HG02970 (cell line): ENCODE data around the gene YWHAQ.

Source experiments
- ATAC-seq: cut with Tn5 transposase; IDR thresholded peaks from one replicate; pipeline ENCODE4 v1.9.1; 2021; ENCODE audit warnings: mild to moderate bottlenecking, moderate library complexity, moderate number of reproducible peaks; ENCODE audit not compliant: unreplicated experiment, low FRiP score

The YWHAQ gene

DNA sequence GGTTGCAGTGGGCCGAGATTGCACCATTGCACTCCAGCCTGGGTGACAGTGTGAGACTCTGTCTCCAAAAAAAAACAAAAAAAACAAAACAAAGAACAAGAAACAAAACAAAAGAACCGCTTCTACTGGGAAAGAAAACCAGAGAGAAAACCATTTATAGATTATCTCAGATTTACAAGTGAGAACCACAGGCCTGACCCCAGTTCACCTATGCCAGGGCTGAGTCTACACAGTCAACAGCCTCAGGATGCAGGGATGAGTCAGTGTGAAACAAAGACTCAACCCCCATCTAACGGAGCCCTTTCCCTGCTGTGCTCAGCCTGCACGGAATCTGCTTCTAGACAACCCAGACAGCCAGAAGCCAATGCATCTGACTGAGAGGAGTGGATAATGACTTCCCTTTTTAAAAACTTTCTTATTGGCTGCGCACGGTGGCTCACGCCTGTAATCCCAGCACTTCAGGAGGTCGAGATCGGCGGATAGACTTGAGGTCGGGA is 25.5 kb upstream of the YWHAQ start:
- ATAC-seq = no peak

GRCh38 chr2:9655441-9656269 is 24.9 kb upstream of the YWHAQ start:
- no peak for ATAC-seq

DNA sequence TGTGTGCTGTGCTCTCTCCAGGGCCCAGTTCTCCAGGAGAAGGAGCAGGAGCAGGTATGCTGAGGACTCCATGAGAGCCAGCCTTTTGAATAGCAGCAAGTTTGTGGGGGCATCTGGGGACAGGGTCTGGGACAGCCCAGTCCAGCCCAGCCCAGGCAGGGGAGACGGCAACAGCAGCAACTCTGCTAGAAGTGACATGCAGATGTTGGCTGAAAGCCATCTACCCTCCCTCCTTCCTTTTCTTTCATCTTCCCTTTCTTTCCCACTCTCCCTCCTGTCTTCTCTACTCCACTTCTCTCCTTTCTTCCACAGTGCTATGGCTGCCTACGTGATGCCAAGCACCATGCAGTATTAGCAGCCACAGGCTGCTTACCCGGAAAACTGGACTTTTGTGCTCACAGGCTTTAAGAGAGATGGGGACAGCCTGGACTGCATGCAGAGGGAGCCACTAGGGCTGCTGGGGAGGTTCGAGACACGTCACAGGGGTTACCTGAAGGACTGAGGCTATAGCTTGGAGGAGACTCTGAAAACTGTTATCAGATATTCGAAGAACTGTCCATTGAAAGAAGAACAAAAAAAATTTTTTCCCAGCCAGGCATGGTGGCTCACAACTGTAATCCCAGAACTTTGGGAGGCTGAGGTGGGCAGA is 23.8 kb upstream of the YWHAQ start:
- ATAC-seq = no peak

DNA sequence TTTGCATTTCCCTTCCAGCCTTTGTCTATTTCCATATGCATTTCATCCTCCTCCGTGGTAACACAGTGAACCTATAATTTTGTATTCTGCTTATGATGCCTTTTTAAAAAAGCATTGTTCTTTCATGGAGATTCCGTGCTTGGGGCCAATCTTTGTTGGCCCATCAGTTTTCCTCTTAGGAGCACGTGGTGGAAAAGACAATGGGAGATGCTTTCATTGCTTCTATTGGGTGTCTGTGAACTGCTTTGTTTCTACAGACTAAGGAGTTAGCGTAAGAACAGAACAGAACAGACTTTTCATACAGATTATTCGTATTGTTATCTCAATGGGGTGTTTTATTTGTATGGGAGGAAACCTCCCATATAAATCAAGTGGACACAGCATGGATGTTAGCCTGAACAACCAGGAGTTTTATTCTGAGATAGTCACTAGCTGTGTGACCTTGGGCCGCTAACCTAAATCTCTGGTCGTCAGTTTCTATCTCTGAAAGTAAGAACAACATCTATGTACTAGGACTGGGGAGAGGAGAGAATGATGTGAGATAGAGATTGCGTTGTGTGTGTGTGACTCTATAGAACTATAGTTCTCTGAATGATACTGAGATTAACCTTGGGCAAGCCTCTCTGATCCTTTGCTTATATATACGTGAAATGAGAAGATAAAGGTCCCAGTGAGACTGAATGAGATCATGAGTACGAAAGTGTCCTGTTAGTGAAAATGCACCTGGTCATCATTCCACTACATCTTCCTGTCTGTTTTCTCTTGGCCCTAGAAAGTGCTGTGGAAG is 22.9 kb upstream of the YWHAQ start:
- ATAC-seq = no peak

DNA sequence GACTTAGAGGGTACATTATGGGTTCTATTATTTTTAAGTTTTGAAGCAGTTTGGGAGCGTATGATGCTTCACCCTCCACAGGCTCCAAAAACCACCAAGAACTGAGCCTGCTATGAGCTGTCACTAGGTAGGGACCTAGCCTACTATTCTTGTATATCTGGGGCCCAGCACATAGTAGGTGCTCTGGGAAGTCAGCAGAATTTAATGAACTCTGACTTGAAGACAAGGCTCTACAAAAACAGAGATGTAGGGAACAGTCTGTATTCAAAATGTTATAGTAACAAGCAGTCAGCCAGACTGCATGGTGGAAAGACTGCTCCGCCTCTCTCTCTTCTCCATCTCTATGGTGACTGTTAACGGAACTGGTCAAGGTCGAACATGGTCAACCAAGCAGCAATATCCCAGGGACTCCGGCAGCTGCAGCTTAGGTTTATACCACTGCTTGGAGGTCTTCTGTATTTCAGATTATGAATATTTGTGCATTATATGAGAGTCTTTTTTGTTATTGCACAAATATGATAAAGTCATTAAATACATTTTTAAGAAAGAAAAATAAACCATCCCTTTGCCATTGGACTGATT is 22.2 kb upstream of the YWHAQ start:
- ATAC-seq = no peak

GRCh38 chr2:9652267-9652666 is 21.5 kb upstream of the YWHAQ start:
- no peak for ATAC-seq

DNA sequence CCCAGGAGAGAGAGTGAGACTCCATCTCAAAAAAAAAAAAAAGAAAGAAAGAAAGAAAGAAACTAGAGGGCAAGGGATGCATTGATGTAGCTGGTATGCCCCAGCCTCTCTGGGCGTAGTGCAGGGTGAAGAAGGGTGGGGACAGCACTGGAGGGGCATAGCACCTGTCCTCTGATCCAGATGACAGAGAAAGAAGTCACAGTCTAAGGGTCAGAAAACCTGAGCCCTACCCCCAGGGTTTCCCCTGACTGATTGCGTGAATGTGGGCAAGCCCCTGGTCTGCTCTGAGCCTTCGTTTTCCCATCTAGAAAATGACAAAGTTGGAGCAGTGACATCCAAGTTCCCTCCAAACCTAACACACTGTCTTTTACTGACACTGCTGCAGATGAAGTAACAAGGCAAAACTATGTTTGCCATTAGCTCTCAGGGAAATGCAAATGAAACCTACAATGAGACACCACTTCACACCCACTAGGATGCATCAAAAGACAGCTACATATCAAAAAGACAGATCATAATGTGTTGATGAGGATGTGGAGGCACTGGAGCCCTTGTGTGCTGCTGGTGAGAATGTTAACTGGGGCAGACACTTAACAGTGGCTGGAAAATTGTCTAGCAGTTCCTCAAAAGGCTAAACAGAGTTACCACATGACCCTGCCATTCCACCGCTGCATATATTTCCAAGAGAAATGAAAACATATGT is 19.5 kb upstream of the YWHAQ start:
- no peak for ATAC-seq

- no peak for ATAC-seq
These were observed 18.5 kb upstream of the YWHAQ start for GRCh38 chr2:9649261-9649660.

DNA sequence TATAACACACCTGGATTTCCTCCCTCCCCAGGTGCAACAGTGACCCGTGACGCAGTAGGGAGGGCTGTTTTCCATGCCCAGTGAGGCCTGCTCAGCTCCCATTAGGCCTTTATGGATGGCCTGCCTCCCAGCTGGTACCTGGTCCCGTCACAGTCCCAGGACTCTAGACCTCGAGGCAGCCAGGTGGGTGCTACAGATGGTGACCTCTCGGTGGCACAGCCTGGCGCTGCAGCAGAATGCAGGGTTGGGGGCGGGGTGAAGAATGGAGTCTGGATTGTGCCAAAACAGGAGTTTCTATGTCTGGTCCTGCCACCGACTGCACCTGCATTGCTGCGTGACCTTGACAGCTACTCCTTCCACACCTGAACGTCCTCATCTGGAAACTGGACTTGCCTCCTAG is 18.0 kb upstream of the YWHAQ start:
- ATAC-seq = no peak

- no peak for ATAC-seq
These were observed 17.1 kb upstream of the YWHAQ start for GRCh38 chr2:9647884-9648283.

- ATAC-seq = no peak
These were observed 15.6 kb upstream of the YWHAQ start for GRCh38 chr2:9646196-9647030.

DNA sequence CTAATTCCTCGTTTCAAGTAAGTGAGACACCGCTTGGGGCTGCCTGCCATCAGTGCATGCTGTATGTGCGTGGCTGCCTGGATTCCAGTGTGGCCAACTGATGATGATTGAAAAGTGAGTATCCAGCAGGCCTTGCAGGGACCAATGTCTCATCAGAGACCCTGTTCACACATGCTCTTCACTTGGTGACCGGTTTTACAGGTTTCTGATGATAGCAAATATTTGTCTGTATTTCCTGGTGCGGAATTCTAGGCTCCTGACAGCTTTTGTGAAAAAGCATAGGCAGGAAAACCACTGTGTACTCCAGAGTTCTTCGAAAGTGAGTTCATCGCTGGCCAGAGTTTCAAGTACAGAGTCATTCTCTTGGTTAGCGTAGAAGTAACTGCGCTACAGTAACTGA is 13.8 kb upstream of the YWHAQ start:
- ATAC-seq = no peak

GRCh38 chr2:9644021-9644420 is 13.2 kb upstream of the YWHAQ start:
- ATAC-seq = no peak

DNA sequence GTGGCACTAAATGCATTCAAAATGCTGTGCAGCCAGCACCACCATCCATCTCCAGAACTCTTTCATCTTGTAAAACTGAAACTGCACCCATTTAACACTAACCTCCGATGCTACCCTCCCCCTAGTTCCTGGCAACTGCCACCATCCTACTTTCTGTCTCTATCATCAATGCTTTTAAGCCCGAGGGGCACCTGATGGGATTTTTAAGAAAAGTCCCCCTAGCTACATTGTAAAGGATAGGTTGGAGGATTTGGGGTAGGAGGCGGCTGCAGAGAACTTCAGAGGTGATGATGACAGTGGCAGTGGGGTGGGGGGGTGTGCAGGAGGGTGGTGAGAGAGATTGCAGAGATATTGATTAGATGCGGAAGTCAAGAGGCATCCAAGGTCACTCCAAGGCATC is 10.8 kb upstream of the YWHAQ start:
- ATAC-seq = no peak

- no peak for ATAC-seq
These were observed 9.8 kb upstream of the YWHAQ start for GRCh38 chr2:9640403-9641104.

DNA sequence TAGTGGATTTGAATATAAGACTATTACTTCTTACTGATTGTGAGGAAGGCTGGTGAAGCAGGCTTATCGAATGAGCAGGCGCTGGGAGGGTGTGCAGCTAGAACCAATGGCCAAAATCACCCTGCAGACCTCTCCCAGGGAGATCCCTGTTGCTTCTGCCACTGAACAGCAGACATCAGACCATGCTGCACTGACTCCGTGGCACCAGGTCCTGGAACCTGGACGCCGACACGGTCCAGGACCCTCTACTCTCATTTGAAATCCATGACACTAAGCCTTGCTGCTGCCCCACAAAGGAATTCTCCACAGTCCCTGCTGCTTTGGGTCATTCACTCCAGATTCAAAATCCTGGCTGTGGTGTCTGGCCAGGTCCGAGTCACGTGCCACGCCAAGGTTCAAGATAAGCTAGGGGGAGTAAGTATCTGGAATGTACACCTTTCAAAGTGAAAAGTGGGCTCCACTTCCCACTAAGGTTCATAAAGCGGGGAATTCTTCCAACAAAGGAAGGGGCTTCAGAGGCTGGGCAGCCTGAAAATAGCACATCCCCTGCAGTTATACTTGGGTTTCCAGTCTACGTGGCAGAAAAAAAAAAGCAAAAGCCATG is 9.0 kb upstream of the YWHAQ start:
- ATAC-seq = no peak

DNA sequence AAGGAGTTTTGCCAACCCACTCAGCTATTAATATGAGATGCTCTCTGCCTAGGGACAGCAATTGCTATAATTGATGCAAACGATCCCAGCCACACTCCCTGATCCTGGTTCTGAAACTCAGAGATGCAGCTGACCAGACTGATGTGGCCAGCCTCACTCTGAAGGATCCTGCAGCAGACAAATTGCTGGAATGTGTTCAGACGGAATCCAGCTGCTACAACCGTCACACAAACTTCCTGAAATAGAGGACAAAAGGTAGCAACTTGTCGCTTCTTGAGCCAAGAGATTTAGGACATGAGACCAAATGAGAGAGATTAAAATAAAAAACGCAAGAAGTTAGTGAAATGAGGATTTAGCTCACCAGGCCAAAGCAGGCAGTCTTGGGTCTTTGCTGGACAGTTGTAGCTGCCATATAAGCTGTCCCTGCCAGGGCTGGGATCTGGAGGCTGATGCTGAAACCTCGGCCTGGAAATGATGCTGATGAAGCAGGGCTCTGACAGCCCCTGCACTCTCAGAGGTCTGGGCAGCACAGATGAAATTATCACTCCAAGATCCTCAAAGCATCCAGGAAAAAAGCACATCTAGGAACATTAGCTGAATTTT is 8.3 kb upstream of the YWHAQ start:
- no peak for ATAC-seq

- ATAC-seq = no peak
These were observed 7.7 kb upstream of the YWHAQ start for GRCh38 chr2:9638532-9638931.
